T-cell (primary cell): ENCODE results near the gene ENG. TPM values are rescaled to one million over a fixed set of nuclear protein-coding genes. Genes with fewer than 3 reads are reported as not detected.

Experiments
- ATAC-seq, 4 experiments: fragments of 200-7000 bp in 3 of 4; fragments of 150-1000 bp in 1 of 4; cut with Tn5 transposase; replicated peaks in 1 of 4; 1 replicate in 3 of 4; 2 replicates in 1 of 4; pipeline ENCODE4 v1.10.0; 2021; ENCODE audit warnings: moderate library complexity in 3 of 4, mild to moderate bottlenecking in 2 of 4, moderate number of reproducible peaks in 1 of 4
- CTCF ChIA-PET, 2 donors: fragments of 300-600 bp; sonication (Branson Sonifier 250); formaldehyde crosslinking; loops; one replicate each; lab custom pipeline; 2022; ENCODE audit warnings: antibody characterized with exemption in 2 of 2; lab: Charles Lee
- POLR2A ChIA-PET, 2 donors: fragments of 300-600 bp; sonication (Branson Sonifier 250); formaldehyde crosslinking; loops; one replicate each; lab custom pipeline; 2022; ENCODE audit warnings: antibody characterized with exemption in 2 of 2; lab: Charles Lee
- DNase-seq, 35 experiments: peaks; one replicate each; pipeline versions ENCODE4 v3.0.0 to v3.0.0-alpha.2; 2013 to 2023
- H3K27ac ChIP-seq: one replicate; pipeline ENCODE4 v1.5.1; 2013; ENCODE audit warnings: low read length
- H3K27me3 ChIP-seq, 2 experiments: replicated peaks in 1 of 2; 1 replicate in 1 of 2; 2 replicates in 1 of 2; pipeline versions ENCODE4 v1.6.1 to v1.7.0; 2013; ENCODE audit warnings: low read length in 1 of 2, mixed read lengths in 1 of 2; ENCODE audit not compliant: control insufficient read depth in 2 of 2, insufficient read depth in 2 of 2; ENCODE audit errors: extremely low read depth in 1 of 2
- H3K36me3 ChIP-seq, 2 donors: 1 replicate in 1 of 2; 2 replicates in 1 of 2; pipeline versions ENCODE4 v1.6.1 to v1.7.0; 2013; ENCODE audit warnings: low read length in 1 of 2; ENCODE audit not compliant: control insufficient read depth in 2 of 2, insufficient read depth in 1 of 2; ENCODE audit errors: extremely low read depth in 1 of 2
- H3K4me1 ChIP-seq, 2 experiments: 1 replicate in 1 of 2; 2 replicates in 1 of 2; pipeline versions ENCODE4 v1.6.1 to v1.7.0; 2013; ENCODE audit warnings: low read length in 2 of 2, mixed read lengths in 1 of 2; ENCODE audit not compliant: insufficient read depth in 2 of 2, control insufficient read depth in 1 of 2; ENCODE audit errors: extremely low read depth in 1 of 2
- H3K4me3 ChIP-seq, 2 donors: 1 replicate in 1 of 2; 2 replicates in 1 of 2; pipeline versions ENCODE4 v1.5.1 to v1.7.0; 2013; ENCODE audit warnings: mild to moderate bottlenecking in 2 of 2, low read length in 1 of 2, moderate library complexity in 1 of 2; ENCODE audit not compliant: control insufficient read depth in 1 of 2; ENCODE audit errors: extremely low read depth in 1 of 2
- H3K9me3 ChIP-seq: 2 replicates; pipeline ENCODE4 v1.7.0; 2013
- H3K27ac Mint-ChIP-seq, 2 donors: one replicate each; pipeline ENCODE4 v1.8.0; 2020 to 2021; ENCODE audit warnings: mild to moderate bottlenecking in 2 of 2, mixed read lengths in 2 of 2
- H3K27me3 Mint-ChIP-seq, 2 donors: one replicate each; pipeline ENCODE4 v1.8.0; 2021 to 2022; ENCODE audit warnings: mixed read lengths in 2 of 2
- H3K36me3 Mint-ChIP-seq: one replicate; pipeline ENCODE4 v1.8.0; 2021; ENCODE audit warnings: mixed read lengths
- H3K4me1 Mint-ChIP-seq, 3 donors: one replicate each; pipeline ENCODE4 v1.8.0; 2020 to 2022; ENCODE audit warnings: mixed read lengths in 3 of 3, mild to moderate bottlenecking in 1 of 3
- H3K4me3 Mint-ChIP-seq, 3 donors: one replicate each; pipeline ENCODE4 v1.8.0; 2020 to 2022; ENCODE audit warnings: mild to moderate bottlenecking in 3 of 3, mixed read lengths in 3 of 3, moderate library complexity in 3 of 3
- H3K9me3 Mint-ChIP-seq, 3 donors: one replicate each; pipeline ENCODE4 v1.8.0; 2020 to 2022; ENCODE audit warnings: mixed read lengths in 3 of 3
- WGBS: methylation state at CpG from one replicate; pipeline ENCODE4 v1.1.5; 2013; ENCODE audit warnings: missing lambda C conversion rate; ENCODE audit not compliant: insufficient coverage; 5-methylcytosine and 5-hydroxymethylcytosine counted together
- total RNA-seq, 35 experiments: library from RNA in 6 of 35; stranded (reverse) in 6 of 35; fragments of 120-200 nt in 1 of 35; gene quantifications; one replicate each; pipeline versions ENCODE4 v1.2.1 to v1.2.4 and lab custom pipeline; 2013 to 2026

The ENG gene
- total RNA-seq, 5 donors from 2014 or later (not counting 1 experiment from before 2014, with no cell fraction given), result 6.8 to 16.7 (median 8.8) TPM

- 11% methylated on average over 9 of the region's 17 CpGs for WGBS
- peak overlapping the region; percentile 96 to 99 for H3K27ac Mint-ChIP-seq
- ChIA-PET POLR2A (interaction anchor here in 1 of 2 donors (0.6 kb wide), 1 partner anchor 10 kb away, joined by 3 read pairs; no protein-coding TSS in a partner anchor), CTCF (interaction anchor here in 1 of 2 donors (0.6 kb wide), 1 partner anchor 839 kb away, joined by 4 read pairs; no protein-coding TSS in a partner anchor)
- ATAC-seq (peak in 3 of 4 experiments; percentile 7 to 28 (median 15)), DNase-seq (peak in 9 of 35 experiments; percentile 18 to 77 (median 35))
- H3K4me3 Mint-ChIP-seq, result peak overlapping the region; percentile 96 to 99 (median 98)
- Histone ChIP-seq H3K27me3 (no peaks in the 10 kb centered on the region), H3K27ac (peak overlapping the region; percentile 95), H3K36me3 (peaks cover under 1 to 4% of the 10 kb centered on the region in 2 donors), H3K4me1 (peaks cover 27 to 89% of the 10 kb centered on the region in 2 experiments), H3K9me3 (no peaks in the 10 kb centered on the region), H3K4me3 (peak overlapping the region; percentile 51 to 97)
- H3K9me3 Mint-ChIP-seq, result no peaks in the 10 kb centered on the region
- H3K4me1 Mint-ChIP-seq, result peaks cover 62 to 81% (median 73%) of the 10 kb centered on the region in 3 donors
- no peaks in the 10 kb centered on the region for H3K36me3 Mint-ChIP-seq
- H3K27me3 Mint-ChIP-seq, result no peaks in the 10 kb centered on the region
Observed at GRCh38 chr9:127779136-127779981, 75.1 kb downstream of the ENG start.

- peak within 1 kb of the TSS; percentile 51 to 97 for H3K4me3 ChIP-seq
Observed at GRCh38 chr9:127778280-127779135, 76.0 kb downstream of the ENG start, which contains the start of gene SH2D3C. Gene SH2D3C (minus strand): TSS chr9:127778666. CDS start chr9:127778627, 39 bp downstream.

DNA sequence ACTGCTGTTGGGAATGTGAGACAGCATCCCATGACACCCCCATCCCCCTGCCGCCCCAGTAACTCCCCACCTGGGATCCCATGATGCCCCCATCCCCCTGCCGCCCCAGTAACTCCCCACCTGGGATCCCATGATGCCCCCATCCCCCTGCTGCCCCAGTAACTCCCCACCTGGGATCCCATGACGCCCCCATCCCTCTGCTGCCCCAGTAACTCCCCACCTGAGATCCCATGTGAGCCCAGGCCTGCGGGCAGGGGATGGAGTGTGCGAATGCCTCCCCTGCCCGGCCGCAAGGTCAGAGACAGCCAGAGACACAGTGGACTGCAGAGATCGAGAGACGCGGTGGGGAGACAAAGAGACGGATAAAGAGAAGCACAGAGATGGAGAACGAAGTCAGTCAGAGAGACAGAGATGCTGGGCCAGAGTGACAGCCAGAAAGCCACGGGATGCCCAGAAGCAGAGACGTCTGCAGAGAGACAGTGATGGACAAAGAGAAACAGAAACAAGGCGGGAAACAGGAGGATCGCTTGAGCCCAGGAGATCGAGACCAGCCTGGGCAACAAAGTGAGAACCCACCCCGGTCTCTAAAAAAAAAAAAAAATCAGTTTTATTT lies 77.0 kb downstream of the ENG start:
- Mint-ChIP-seq H3K9me3 (no peaks in the 10 kb centered on the region), H3K27ac (peak overlapping the region; percentile 96 to 99), H3K36me3 (peaks cover 5% of the 10 kb centered on the region), H3K4me3 (peak overlapping the region; percentile 96 to 99 (median 98)), H3K27me3 (no peaks in the 10 kb centered on the region), H3K4me1 (peaks cover 54 to 70% (median 68%) of the 10 kb centered on the region in 3 donors)
- WGBS, result 0% methylated on average over 10 of the region's 18 CpGs
- Histone ChIP-seq H3K4me1 (peaks cover 21 to 84% of the 10 kb centered on the region in 2 experiments), H3K4me3 (peak overlapping the region; percentile 51 to 97), H3K27ac (peak overlapping the region; percentile 95), H3K9me3 (no peaks in the 10 kb centered on the region), H3K36me3 (peaks cover 6 to 23% of the 10 kb centered on the region in 2 donors), H3K27me3 (no peaks in the 10 kb centered on the region)
- ChIA-PET POLR2A (no interaction called here), CTCF (interaction anchor here in 1 of 2 donors (1.0 kb wide), 1 partner anchor 43 kb away, joined by 7 read pairs; the partner anchor contains the start of gene TOR2A)
- DNase-seq (peak in 1 of 35 experiments; percentile 48), ATAC-seq (no peak)

More at GRCh38 chr9:127778280-127779135, 76.0 kb downstream of the ENG start, which contains the start of gene SH2D3C:
- Mint-ChIP-seq H3K27ac (peak within 1 kb of the TSS; percentile 96 to 99), H3K4me3 (peak within 1 kb of the TSS; percentile 96 to 99 (median 98)), H3K27me3 (no peaks in the 10 kb centered on the region), H3K36me3 (peaks cover 5% of the 10 kb centered on the region), H3K9me3 (no peaks in the 10 kb centered on the region), H3K4me1 (peaks cover 59 to 81% (median 72%) of the 10 kb centered on the region in 3 donors)
- CTCF ChIA-PET, result interaction anchor here (0.6 to 1.0 kb wide), 3 partner anchors 44 to 143 kb away, joined by 3 to 7 read pairs (median 3); partner anchors contain the start of gene TOR2A (in 1 of the 2)
- peak within 1 kb of the TSS; percentile 95 for H3K27ac ChIP-seq
- ATAC-seq, result peak; percentile 46 to 54 (median 50)
- peaks cover 24 to 89% of the 10 kb centered on the region in 2 experiments for H3K4me1 ChIP-seq
- no peaks in the 10 kb centered on the region for H3K9me3 ChIP-seq
- H3K27me3 ChIP-seq, result no peaks in the 10 kb centered on the region
- WGBS, result 2% methylated on average over 11 of the region's 13 CpGs
- peak in 15 of 35 experiments; percentile 18 to 59 (median 42) for DNase-seq
- POLR2A ChIA-PET, result no interaction called here
- H3K36me3 ChIP-seq, result peaks cover 6 to 12% of the 10 kb centered on the region in 2 donors

DNA sequence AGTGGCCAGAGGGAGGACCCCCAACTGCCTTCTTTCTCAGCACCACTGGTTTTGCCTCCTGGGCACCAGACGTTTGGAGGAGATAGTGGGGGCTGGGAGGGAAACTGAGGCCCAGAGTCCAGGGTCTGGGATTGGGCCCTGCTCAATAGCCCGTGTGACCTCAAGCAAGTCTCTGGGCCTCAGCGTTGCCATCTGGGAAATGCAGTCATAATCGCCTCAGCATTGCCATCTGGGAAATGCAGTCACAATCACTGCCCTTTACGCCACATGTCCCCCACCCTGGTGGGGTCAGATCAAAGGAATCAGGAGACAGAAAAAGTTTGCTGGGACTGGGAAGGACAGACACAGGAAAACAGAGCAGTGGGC lies 77.6 kb downstream of the ENG start:
- DNase-seq (no peak), ATAC-seq (no peak)
- POLR2A ChIA-PET, result no interaction called here
- Histone ChIP-seq H3K9me3 (no peaks in the 10 kb centered on the region), H3K4me1 (peaks cover 21 to 82% of the 10 kb centered on the region in 2 experiments), H3K27me3 (no peaks in the 10 kb centered on the region), H3K36me3 (peaks cover 6 to 28% of the 10 kb centered on the region in 2 donors), H3K4me3 (peak overlapping the region; percentile 51 to 92), H3K27ac (peak overlapping the region; percentile 24)
- Mint-ChIP-seq H3K4me1 (peaks cover 54 to 69% (median 65%) of the 10 kb centered on the region in 3 donors), H3K27ac (peak overlapping the region; percentile 96 to 99), H3K27me3 (no peaks in the 10 kb centered on the region), H3K9me3 (no peaks in the 10 kb centered on the region), H3K4me3 (peak overlapping the region; percentile 96 to 99 (median 98)), H3K36me3 (peaks cover 5% of the 10 kb centered on the region)
- WGBS, result 0% methylated on average over 4 of the region's 5 CpGs
- CTCF ChIA-PET, result interaction anchor here in 1 of 2 donors (1.8 kb wide), 1 partner anchor 8 kb away, joined by 7 read pairs; the partner anchor contains the start of gene CDK9

GRCh38 chr9:127776195-127776923 lies 78.1 kb downstream of the ENG start:
- H3K4me1 ChIP-seq, result peaks cover 25 to 82% of the 10 kb centered on the region in 2 experiments
- peaks cover 5% of the 10 kb centered on the region for H3K36me3 Mint-ChIP-seq
- peak overlapping the region; percentile 24 for H3K27ac ChIP-seq
- ATAC-seq (peak; percentile 61 to 70 (median 66)), DNase-seq (peak; percentile 58 to 88 (median 80))
- no peaks in the 10 kb centered on the region for H3K9me3 ChIP-seq
- H3K27me3 ChIP-seq, result no peaks in the 10 kb centered on the region
- peak overlapping the region; percentile 96 to 99 (median 98) for H3K4me3 Mint-ChIP-seq
- ChIA-PET POLR2A (interaction anchor here in 1 of 2 donors (0.6 kb wide), 2 partner anchors 31 to 326 kb away, joined by 3 read pairs; no protein-coding TSS in a partner anchor), CTCF (interaction anchor here (0.6 to 1.8 kb wide), 5 partner anchors 8 to 355 kb away, joined by 3 to 8 read pairs (median 6); partner anchors contain the start of genes CDK9 (in 1 of the 2) and TOR2A (in 1 of the 2))
- no peaks in the 10 kb centered on the region for H3K9me3 Mint-ChIP-seq
- peak overlapping the region; percentile 96 to 99 for H3K27ac Mint-ChIP-seq
- H3K4me1 Mint-ChIP-seq, result peaks cover 53 to 66% (median 65%) of the 10 kb centered on the region in 3 donors
- no peaks in the 10 kb centered on the region for H3K27me3 Mint-ChIP-seq
- peaks cover 6 to 32% of the 10 kb centered on the region in 2 donors for H3K36me3 ChIP-seq
- peak overlapping the region; percentile 51 to 92 for H3K4me3 ChIP-seq
- 0% methylated on average over 6 of the region's 15 CpGs for WGBS
